ENCODE data around the gene RAD51B. TPM values are rescaled to one million over a fixed set of nuclear protein-coding genes. Genes with fewer than 3 reads are reported as not detected.

RAD51B gene
- total and polyA plus RNA-seq, 2 experiments from 2014 or later = 10.1 to 18.0 TPM

GRCh38 chr14:68458840-68459469 is 639.4 kb downstream of the RAD51B start:
- Histone ChIP-seq H3K27ac (peak overlapping the region; percentile 70), H3K9me3 (ENCODE audit: low read depth) (no peaks in the 10 kb centered on the region), H3K4me1 (ENCODE audit: insufficient read depth) (peaks cover 15% of the 10 kb centered on the region), H2AFZ (no peak overlapping the region), H3K79me2 (no peaks in the 10 kb centered on the region), H3K36me3 (replicated peaks; ENCODE audit: insufficient read depth, low read depth) (no peaks in the 10 kb centered on the region), H3K4me3 (no peak overlapping the region), H3K4me2 (no peak overlapping the region), H3K9me2 (replicated peaks; ENCODE audit: insufficient read depth) (no peaks in the 10 kb centered on the region), H4K20me1 (ENCODE audit: insufficient read depth, poor library complexity, severe bottlenecking) (no peaks in the 10 kb centered on the region), H3K27me3 (no peaks in the 10 kb centered on the region)
- WGBS (ENCODE audit: low lambda C conversion rate, missing lambda C conversion rate) = 42% methylated on average over 5 of the region's 5 CpGs
- peak; percentile 73 for DNase-seq (ENCODE audit: low spot score)
- TF ChIP-seq CTCF (IDR thresholded peaks at IDR 0.05; ENCODE audit: poor library complexity) (no peak), EZH2phosphoT487 (IDR thresholded peaks at IDR 0.05; ENCODE audit: low read depth, severe bottlenecking, unreplicated experiment) (no peak), EZH2 (IDR thresholded peaks at IDR 0.05; ENCODE audit: borderline replicate concordance) (no peak)

GRCh38 chr14:68459480-68460136 is 640.0 kb downstream of the RAD51B start:
- 72% methylated on average over 5 of the region's 5 CpGs for WGBS (ENCODE audit: low lambda C conversion rate, missing lambda C conversion rate)
- Histone ChIP-seq H2AFZ (no peak overlapping the region), H3K4me2 (no peak overlapping the region)

GRCh38 chr14:68460541-68460940 is 641.0 kb downstream of the RAD51B start:
- H3K27ac ChIP-seq = no peak overlapping the region

More at GRCh38 chr14:68459480-68460136, 640.0 kb downstream of the RAD51B start:
- no peak for TF ChIP-seq EZH2 (IDR thresholded peaks at IDR 0.05; ENCODE audit: borderline replicate concordance)
- TF ChIP-seq CTCF (IDR thresholded peaks at IDR 0.05; ENCODE audit: poor library complexity) = no peak
- TF ChIP-seq EZH2phosphoT487 (IDR thresholded peaks at IDR 0.05; ENCODE audit: low read depth, severe bottlenecking, unreplicated experiment) = no peak
- Histone ChIP-seq H4K20me1 (ENCODE audit: insufficient read depth, poor library complexity, severe bottlenecking) (no peaks in the 10 kb centered on the region), H3K27ac (peak overlapping the region; percentile 70), H3K9me2 (replicated peaks; ENCODE audit: insufficient read depth) (no peaks in the 10 kb centered on the region), H3K4me1 (ENCODE audit: insufficient read depth) (peaks cover 15% of the 10 kb centered on the region), H3K79me2 (no peaks in the 10 kb centered on the region), H3K36me3 (replicated peaks; ENCODE audit: insufficient read depth, low read depth) (no peaks in the 10 kb centered on the region), H3K4me3 (no peak overlapping the region), H3K9me3 (ENCODE audit: low read depth) (no peaks in the 10 kb centered on the region), H3K27me3 (no peaks in the 10 kb centered on the region)
- DNase-seq (ENCODE audit: low spot score) = no peak

More at GRCh38 chr14:68460541-68460940, 641.0 kb downstream of the RAD51B start:
- Histone ChIP-seq H3K27me3 (no peaks in the 10 kb centered on the region), H3K9me2 (replicated peaks; ENCODE audit: insufficient read depth) (no peaks in the 10 kb centered on the region), H3K9me3 (ENCODE audit: low read depth) (no peaks in the 10 kb centered on the region), H3K4me3 (no peak overlapping the region), H3K79me2 (no peaks in the 10 kb centered on the region), H3K4me1 (ENCODE audit: insufficient read depth) (peaks cover 15% of the 10 kb centered on the region), H4K20me1 (ENCODE audit: insufficient read depth, poor library complexity, severe bottlenecking) (no peaks in the 10 kb centered on the region), H3K4me2 (no peak overlapping the region), H3K36me3 (replicated peaks; ENCODE audit: insufficient read depth, low read depth) (no peaks in the 10 kb centered on the region), H2AFZ (no peak overlapping the region)
- no peak for DNase-seq (ENCODE audit: low spot score)
- TF ChIP-seq EZH2phosphoT487 (IDR thresholded peaks at IDR 0.05; ENCODE audit: low read depth, severe bottlenecking, unreplicated experiment) (no peak), CTCF (IDR thresholded peaks at IDR 0.05; ENCODE audit: poor library complexity) (no peak), EZH2 (IDR thresholded peaks at IDR 0.05; ENCODE audit: borderline replicate concordance) (no peak)
- WGBS (ENCODE audit: low lambda C conversion rate, missing lambda C conversion rate) = 100% methylated on average over 1 of the region's 1 CpG

Measured in hepatocyte (in vitro differentiated cells).